Fibroblast of peridontal ligament (primary cell): Measurements from ENCODE around the gene MYO3B.
"Not testable (repeated sequence)": the region's sequence is repeated elsewhere in the genome, so short reads cannot be mapped to it uniquely, and the experiment has no call there.

Experiments
- DNase-seq: peaks from one replicate; pipeline ENCODE4 v3.0.0-alpha.2; 2010; ENCODE audit errors: extremely low read depth

MYO3B gene

GRCh38 chr2:170566138-170566537 is 388.2 kb downstream of the MYO3B start:
- DNase-seq = no peak

- no peak for DNase-seq
Measured at GRCh38 chr2:170567429-170567828, 389.5 kb downstream of the MYO3B start.

DNA sequence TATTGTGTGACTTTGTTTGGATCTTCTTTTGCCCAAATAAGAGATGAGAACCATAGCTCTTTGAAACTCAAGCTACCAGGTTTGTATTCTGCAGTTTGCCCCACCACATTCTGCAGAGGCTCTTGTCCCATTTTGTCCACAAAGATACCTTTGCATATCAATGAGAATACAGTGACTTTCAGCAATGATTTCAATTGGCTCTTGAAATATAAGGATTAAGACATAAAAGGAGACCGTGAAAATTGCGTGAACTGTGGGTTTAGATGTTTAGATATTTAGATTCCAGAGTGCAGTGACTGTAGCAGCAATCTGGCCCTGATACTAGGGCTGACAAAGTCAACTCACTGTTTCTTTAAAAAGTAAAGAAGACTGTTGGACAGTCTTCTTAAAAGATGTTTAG is 390.6 kb downstream of the MYO3B start:
- peak; percentile 5 for DNase-seq

- no peak for DNase-seq
Measured at GRCh38 chr2:170571612-170572011, 393.7 kb downstream of the MYO3B start.

- no peak for DNase-seq
Measured at GRCh38 chr2:170573671-170574070, 395.7 kb downstream of the MYO3B start.

GRCh38 chr2:170576296-170576695 is 398.3 kb downstream of the MYO3B start:
- no peak for DNase-seq

DNA sequence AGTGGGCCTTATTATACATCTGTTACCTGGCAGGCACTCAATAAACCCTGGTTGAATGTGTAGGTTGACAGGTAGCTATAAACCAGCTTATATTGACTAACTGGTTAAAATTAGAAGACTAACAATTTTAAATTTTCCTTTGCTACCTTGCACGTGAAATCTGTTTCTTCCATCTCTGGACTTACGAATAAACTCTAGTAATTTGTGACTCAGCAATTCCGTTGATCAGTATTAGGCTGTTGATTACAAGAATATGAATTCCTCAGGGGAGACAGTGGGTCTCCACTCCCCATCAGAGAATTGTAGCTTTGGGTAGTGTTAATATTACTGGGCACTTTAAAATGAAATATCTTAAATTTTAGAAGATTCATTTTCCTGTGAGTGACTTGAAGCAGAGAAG is 399.4 kb downstream of the MYO3B start:
- no peak for DNase-seq

- no peak for DNase-seq
Measured at GRCh38 chr2:170578606-170579005, 400.7 kb downstream of the MYO3B start.

GRCh38 chr2:170579511-170579910 is 401.6 kb downstream of the MYO3B start:
- no peak for DNase-seq

DNA sequence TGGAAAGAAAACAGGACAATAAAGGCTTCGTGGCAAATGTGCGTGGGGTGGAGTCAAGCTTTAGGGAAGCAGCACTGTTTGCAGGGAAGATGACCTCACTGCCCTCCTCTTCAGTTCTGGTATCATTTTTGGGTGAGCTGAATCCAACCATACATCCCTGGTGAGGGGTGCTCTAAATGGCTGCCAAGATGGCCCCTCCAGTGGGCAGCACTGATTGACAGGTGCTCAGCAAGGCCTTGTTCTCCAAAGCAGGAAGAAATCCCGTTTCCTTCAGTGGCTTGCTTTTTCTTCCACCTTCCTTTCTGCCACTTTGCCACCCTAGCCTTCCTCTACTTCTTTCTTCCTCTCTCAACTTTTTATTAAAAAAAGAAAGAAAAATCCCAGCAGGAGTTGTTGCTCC is 404.4 kb downstream of the MYO3B start:
- no peak for DNase-seq

GRCh38 chr2:170582751-170583463 is 405.0 kb downstream of the MYO3B start:
- no peak for DNase-seq

DNA sequence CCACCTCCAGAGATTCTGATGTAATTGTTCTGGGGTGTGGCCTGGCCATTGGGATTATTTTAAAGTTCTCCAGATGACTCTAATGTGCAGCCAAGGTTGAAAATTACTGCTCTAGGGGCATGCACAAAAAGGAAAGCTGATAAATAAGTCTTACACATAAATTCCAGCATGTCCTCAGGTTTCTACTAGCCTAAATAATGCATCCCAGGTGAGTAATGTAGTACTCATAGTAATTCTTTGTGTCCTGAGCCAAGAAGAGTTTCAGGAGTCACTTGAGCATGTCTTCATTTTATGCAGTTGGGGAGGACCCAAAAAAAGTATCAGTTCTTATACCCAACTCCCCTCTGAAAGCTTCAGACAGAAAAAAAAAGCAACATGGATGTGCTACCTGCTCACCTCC is 407.1 kb downstream of the MYO3B start:
- DNase-seq = no peak

DNA sequence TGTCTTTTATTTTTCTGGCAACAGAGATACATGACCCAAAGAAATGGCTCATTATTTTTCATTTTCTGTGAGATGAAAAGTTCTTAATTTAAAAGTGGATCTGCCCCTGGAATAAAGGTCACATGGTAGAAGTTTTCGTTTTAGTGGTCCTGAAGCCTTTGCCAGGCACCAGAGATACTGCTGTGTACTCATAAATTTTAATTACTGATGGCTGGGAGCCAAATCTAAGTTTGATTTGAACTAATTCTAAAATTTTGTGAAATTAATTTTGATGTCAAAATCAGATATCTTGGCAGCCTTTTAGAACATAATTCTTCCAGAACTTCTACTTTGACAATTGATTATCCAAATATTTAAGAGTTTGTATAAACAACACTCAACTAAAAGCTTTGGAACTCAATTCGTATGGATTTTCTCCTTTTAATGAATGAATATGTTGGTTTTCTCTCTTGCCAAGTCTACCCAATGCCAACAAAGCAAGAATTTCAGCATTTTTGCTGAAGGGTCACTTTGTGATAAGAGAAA is 408.7 kb downstream of the MYO3B start:
- DNase-seq = no peak

DNA sequence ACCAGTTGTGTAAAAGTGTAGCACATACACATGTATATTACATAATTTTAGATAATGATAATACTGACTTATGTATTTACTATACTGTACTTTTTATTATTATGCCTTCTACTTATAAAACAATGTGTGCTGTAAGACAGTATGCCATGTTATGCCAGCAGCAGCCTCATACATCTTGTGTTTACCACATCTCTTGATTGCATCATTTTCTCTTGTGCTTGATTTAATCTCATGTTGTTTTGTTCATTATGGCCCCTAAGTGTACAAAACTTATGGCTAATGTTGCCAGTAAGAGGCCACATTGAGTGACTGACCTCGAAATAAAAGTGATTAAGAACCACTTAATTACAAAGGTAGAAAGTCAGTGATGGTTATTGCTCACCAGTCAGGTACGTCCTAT is 409.2 kb downstream of the MYO3B start:
- no peak for DNase-seq

GRCh38 chr2:170587922-170588321 is 410.0 kb downstream of the MYO3B start:
- peak; percentile 15 for DNase-seq

- no peak for DNase-seq
Measured at GRCh38 chr2:170588729-170589128, 410.8 kb downstream of the MYO3B start.

GRCh38 chr2:170596576-170596975 is 418.6 kb downstream of the MYO3B start:
- no peak for DNase-seq

- peak; percentile 9 for DNase-seq
Measured at GRCh38 chr2:170598067-170598395, 420.1 kb downstream of the MYO3B start.

- DNase-seq = no peak
Measured at GRCh38 chr2:170601489-170601888, 423.5 kb downstream of the MYO3B start.

DNA sequence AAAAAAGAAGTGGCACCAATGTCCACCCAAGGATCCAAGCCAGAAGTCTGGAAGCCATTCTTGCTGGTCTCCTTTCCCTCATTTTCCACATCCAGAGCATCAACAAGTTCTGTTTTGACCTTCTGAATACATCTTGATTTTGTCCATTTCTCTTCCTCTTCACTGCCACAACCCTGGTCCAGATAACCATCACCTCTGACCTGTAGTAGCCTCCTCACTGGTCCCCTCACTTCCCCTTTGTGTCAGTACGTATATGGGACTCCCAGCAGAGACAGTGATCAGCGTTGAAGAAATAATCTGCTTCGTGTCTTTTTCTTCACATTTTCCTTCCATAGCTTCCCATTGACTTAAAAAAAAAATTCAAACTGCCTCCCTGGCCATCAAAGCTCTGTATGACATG is 427.9 kb downstream of the MYO3B start:
- no peak for DNase-seq

DNA sequence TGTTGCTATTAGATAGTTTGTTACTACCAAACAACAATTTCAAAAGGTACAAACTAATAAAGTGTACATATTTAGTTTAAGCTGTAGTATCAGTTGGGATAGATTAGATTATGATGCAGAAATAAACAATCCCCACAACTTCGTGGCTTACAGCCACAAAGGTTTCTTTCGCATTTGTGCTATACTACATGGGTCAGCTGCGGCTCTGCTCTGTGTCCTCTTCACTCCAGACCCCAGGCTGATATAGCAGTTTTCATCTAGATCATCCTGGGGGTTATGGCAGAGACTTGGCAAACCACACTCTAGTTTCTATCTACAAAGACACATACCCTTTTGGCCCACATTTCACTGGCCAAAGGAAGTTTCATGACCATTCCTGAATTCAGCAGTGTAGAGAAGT is 429.2 kb downstream of the MYO3B start:
- no peak for DNase-seq

- no peak for DNase-seq
Measured at GRCh38 chr2:170610615-170611014, 432.7 kb downstream of the MYO3B start.

DNA sequence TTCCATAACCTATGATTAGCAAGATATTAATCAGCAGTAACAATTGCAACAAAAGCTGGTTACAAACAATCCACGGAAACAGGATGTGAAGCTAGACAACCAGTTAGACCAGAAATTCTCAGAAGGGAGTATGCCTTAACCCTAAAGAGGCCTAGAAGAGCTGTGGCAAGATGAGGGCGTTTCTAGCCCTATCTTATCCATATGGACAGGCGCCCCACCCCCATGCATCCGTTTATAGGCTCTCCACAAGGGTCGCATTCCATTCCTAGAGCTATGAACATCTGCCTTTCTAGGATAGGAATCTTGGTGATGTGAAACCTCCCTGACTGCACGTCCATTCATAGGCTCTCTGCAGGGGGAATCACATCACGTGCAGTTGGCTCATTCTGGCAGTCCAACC is 441.0 kb downstream of the MYO3B start:
- DNase-seq = not testable (repeated sequence)

DNA sequence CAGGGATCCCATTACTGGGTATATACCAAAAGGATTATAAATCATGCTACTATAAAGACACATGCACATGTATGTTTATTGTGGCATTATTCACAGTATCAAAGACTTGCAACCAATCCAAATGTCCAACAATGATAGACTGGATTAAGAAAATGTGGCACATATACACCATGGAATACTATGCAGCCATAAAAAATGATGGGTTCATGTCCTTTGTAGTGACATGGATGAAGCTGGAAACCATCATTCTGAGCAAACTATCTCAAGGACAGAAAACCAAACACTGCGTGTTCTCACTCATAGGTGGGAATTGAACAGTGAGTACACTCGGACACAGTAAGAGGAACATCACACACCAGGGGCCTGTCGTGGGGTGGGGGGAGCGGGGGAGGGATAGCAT is 457.1 kb downstream of the MYO3B start:
- not testable (repeated sequence) for DNase-seq
